Left lung (tissue), 10 donors: ENCODE results near the gene HMCN1. TPM values are rescaled to one million over a fixed set of nuclear protein-coding genes. Genes with fewer than 3 reads are reported as not detected.
A peak's percentile ranks its signal among the peaks of the same experiment; 100 is the strongest.

Source experiments
- ATAC-seq: fragments of 200-7000 bp; cut with Tn5 transposase; one replicate; pipeline ENCODE4 v1.9.1; 2020; ENCODE audit warnings: moderate library complexity
- DNase-seq, 4 donors: peaks; one replicate each; pipeline ENCODE4 v3.0.0-alpha.2; 2013 to 2020
- H3K27ac ChIP-seq, 2 donors: fragments of 200-600 bp; sonication (generic) in 1 of 2; one replicate each; pipeline versions ENCODE4 v1.5.0 to v1.8.0; 2020 to 2021
- H3K27me3 ChIP-seq, 2 donors: fragments of 200-600 bp; sonication (generic) in 1 of 2; one replicate each; pipeline versions ENCODE4 v1.5.0 to v1.8.0; 2020 to 2021
- H3K36me3 ChIP-seq, 2 donors: fragments of 200-600 bp; sonication (generic) in 1 of 2; one replicate each; pipeline versions ENCODE4 v1.5.0 to v1.8.0; 2020 to 2021
- H3K4me1 ChIP-seq, 2 donors: fragments of 200-600 bp; one replicate each; pipeline ENCODE4 v1.8.0; 2021
- H3K4me3 ChIP-seq, 2 donors: fragments of 200-600 bp; sonication (generic) in 1 of 2; one replicate each; pipeline versions ENCODE4 v1.5.0 to v1.8.0; 2020 to 2021; ENCODE audit warnings: mild to moderate bottlenecking in 1 of 2
- H3K9me3 ChIP-seq, 2 donors: fragments of 200-600 bp; sonication (generic) in 1 of 2; one replicate each; pipeline versions ENCODE4 v1.5.0 to v1.8.0; 2020 to 2021
- CTCF ChIP-seq, 2 donors: fragments of 200-600 bp; sonication (generic) in 1 of 2; IDR thresholded peaks; one replicate each; pipeline versions ENCODE4 v1.5.0 to v1.8.0; 2021; ENCODE audit warnings: antibody characterized with exemption in 2 of 2
- intact Hi-C, 2 donors: fragments of 100-400 bp; cut with DNase I; formaldehyde crosslinking; loops; one replicate each; pipeline versions ENCODE4 v1.11.2 to v1.14.2; 2022
- polyA plus RNA-seq, 6 donors: library from polyadenylated mRNA; unstranded; fragments of 120-200 nt; gene quantifications; one replicate each; pipeline ENCODE4 v1.2.1, GENCODE V29; 2013; ENCODE audit not compliant: insufficient read length in 6 of 6
- total RNA-seq, 2 donors: library from RNA; stranded (reverse); fragmentation: NEBNext Ultra II Directional; extraction: Animal tissue kit (Norgen Biotek cat#: 25700); gene quantifications; one replicate each; pipeline ENCODE4 v1.2.1, GENCODE V29; 2021
- donor health status: DM: no; HTN: yes; CAD: no.
- donor health status: DM: no; HTN: no; CAD: no.

HMCN1 gene
- total and polyA plus RNA-seq, 8 donors, result 24.0 to 91.0 (median 48.7) TPM

DNA sequence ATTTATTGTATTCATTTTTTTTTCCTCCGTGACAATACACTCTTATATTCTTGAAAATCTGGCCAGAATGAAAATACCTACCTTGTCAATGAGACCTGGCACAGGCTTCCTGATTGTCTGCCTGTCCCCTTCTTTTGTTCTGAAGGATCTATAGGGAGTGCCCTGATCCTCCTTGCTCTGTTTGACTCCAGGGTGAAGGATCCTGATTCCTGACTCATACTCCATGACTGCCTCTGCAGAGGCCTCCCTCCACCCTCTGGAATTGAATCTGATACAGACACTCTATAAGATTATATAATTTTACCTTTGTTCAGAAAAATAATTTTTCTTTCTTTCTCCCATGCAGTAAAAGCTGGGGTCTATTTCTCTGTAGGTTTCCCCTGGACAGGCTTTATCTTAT is 116.2 kb downstream of the HMCN1 start:
- H3K27ac ChIP-seq, result no peak overlapping the region
- intact Hi-C loops, result no loop called here
- no peaks in the 10 kb centered on the region for H3K4me1 ChIP-seq
- DNase-seq (no peak), ATAC-seq (peak; percentile 34)
- no peaks in the 10 kb centered on the region for H3K27me3 ChIP-seq
- no peaks in the 10 kb centered on the region for H3K36me3 ChIP-seq
- no peak overlapping the region for H3K4me3 ChIP-seq
- no peak for TF ChIP-seq CTCF (IDR thresholded peaks at IDR 0.05)
- no peaks in the 10 kb centered on the region for H3K9me3 ChIP-seq

GRCh38 chr1:185853739-185854138 is 119.5 kb downstream of the HMCN1 start:
- Histone ChIP-seq H3K4me3 (no peak overlapping the region), H3K9me3 (no peaks in the 10 kb centered on the region), H3K4me1 (peaks cover 2 to 5% of the 10 kb centered on the region in 2 donors), H3K27ac (no peak overlapping the region), H3K27me3 (no peaks in the 10 kb centered on the region), H3K36me3 (no peaks in the 10 kb centered on the region)
- no peak for ATAC-seq
- no peak for TF ChIP-seq CTCF (IDR thresholded peaks at IDR 0.05)
- no peak for DNase-seq
- intact Hi-C loops, result no loop called here

- Histone ChIP-seq H3K27me3 (no peaks in the 10 kb centered on the region), H3K4me3 (no peak overlapping the region), H3K4me1 (peaks cover 2 to 5% of the 10 kb centered on the region in 2 donors), H3K36me3 (no peaks in the 10 kb centered on the region), H3K27ac (no peak overlapping the region), H3K9me3 (no peaks in the 10 kb centered on the region)
- TF ChIP-seq CTCF (IDR thresholded peaks at IDR 0.05), result no peak
- no peak for ATAC-seq
- intact Hi-C loops, result no loop called here
- no peak for DNase-seq
Measured at GRCh38 chr1:185856482-185856881, 122.3 kb downstream of the HMCN1 start.

- intact Hi-C loops, result no loop called here
- H3K4me3 ChIP-seq, result no peak overlapping the region
- no peaks in the 10 kb centered on the region for H3K36me3 ChIP-seq
- H3K27me3 ChIP-seq, result no peaks in the 10 kb centered on the region
- H3K27ac ChIP-seq, result no peak overlapping the region
- no peak for TF ChIP-seq CTCF (IDR thresholded peaks at IDR 0.05)
- DNase-seq, result no peak
- H3K4me1 ChIP-seq, result peaks cover 2 to 5% of the 10 kb centered on the region in 2 donors
- ATAC-seq, result peak; percentile 59
- H3K9me3 ChIP-seq, result no peaks in the 10 kb centered on the region
Measured at GRCh38 chr1:185857442-185857841, 123.3 kb downstream of the HMCN1 start.

DNA sequence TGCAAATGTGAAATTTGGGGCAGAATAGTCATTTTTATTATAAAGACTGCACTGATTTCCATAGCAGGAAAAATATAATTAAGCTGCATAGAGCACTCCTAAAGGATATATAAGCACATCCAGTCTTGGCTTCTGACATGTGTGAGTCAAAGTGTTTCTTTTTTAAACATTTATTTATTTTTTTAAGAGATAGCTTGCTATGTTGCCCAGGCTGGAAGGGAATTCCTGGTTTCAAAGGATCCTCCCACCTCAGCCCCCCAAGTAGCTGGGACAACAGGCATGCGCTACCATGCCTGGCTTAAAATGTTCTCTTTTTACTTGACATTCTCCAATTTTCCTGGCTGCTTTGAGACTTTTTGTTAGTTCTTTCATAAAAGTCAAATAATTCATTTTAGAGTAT is 126.1 kb downstream of the HMCN1 start:
- H3K4me1 ChIP-seq, result peaks cover 2 to 5% of the 10 kb centered on the region in 2 donors
- intact Hi-C loops, result no loop called here
- no peak overlapping the region for H3K27ac ChIP-seq
- H3K36me3 ChIP-seq, result no peaks in the 10 kb centered on the region
- H3K9me3 ChIP-seq, result no peaks in the 10 kb centered on the region
- ATAC-seq, result no peak
- TF ChIP-seq CTCF (IDR thresholded peaks at IDR 0.05), result no peak
- H3K27me3 ChIP-seq, result no peaks in the 10 kb centered on the region
- H3K4me3 ChIP-seq, result no peak overlapping the region
- no peak for DNase-seq
